Epithelial cell of proximal tubule (primary cell): ENCODE data around the gene NOP53. TPM values are rescaled to one million over a fixed set of nuclear protein-coding genes. Genes with fewer than 3 reads are reported as not detected.
"Not testable (repeated sequence)": the region's sequence is repeated elsewhere in the genome, so short reads cannot be mapped to it uniquely, and the experiment has no call there.

Experiments
- DNase-seq: peaks from one replicate; pipeline ENCODE4 v3.0.0-alpha.2; 2011; ENCODE audit warnings: low read depth
- H3K4me3 ChIP-seq: 2 replicates; pipeline ENCODE4 v1.5.1; 2011; ENCODE audit warnings: low read depth, mild to moderate bottlenecking, low read length
- total RNA-seq: library from RNA; depleted of rRNA; stranded (reverse); fragments of >200 nt; gene quantifications from 2 replicates; pipeline ENCODE4 v1.2.3, GENCODE V29; 2015
- TF ChIP-seq, protein P1 (sequence below): conservative IDR thresholded peaks from 2 replicates; pipeline ENCODE4 v1.5.1; 2012; ENCODE audit warnings: low read depth, mild to moderate bottlenecking, low read length

Gene NOP53
- total RNA-seq, 1 donor from 2014 or later: 247 TPM

DNA sequence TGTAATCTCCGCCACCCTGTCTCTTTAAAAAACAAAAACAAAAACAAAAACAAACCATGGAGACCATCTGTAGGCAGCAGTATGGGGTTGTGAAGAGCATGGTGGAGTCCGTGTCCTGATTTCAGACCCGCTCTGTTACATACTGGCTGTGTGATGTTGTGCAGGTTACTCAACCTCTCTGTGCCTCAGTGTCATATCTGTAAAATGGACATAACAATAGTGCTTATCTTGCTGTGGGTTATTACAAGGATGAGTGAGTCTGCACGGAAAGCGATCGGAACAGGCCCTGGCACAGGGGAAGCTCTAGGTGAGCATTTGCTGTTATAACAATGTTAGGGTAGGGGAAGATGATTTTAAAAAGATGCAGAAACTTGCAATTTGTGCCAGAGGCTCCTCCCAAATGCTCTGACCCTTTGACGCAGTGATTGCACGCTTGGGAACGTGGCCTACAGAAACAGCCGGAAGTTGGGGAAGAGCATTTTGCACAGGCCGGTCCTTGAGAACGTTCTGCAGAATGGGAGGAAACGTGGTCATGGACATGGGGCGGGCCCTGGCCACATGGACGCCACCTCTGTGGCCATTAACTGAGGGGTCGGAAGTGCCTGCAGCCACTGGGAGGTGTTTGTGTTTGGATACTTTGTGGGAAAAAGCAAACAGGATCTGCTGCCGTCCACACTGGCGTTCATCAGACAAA is 17.4 kb downstream of the NOP53 start:
- DNase-seq: no peak
- no peak overlapping the region for H3K4me3 ChIP-seq
- TF ChIP-seq, protein P1, sequence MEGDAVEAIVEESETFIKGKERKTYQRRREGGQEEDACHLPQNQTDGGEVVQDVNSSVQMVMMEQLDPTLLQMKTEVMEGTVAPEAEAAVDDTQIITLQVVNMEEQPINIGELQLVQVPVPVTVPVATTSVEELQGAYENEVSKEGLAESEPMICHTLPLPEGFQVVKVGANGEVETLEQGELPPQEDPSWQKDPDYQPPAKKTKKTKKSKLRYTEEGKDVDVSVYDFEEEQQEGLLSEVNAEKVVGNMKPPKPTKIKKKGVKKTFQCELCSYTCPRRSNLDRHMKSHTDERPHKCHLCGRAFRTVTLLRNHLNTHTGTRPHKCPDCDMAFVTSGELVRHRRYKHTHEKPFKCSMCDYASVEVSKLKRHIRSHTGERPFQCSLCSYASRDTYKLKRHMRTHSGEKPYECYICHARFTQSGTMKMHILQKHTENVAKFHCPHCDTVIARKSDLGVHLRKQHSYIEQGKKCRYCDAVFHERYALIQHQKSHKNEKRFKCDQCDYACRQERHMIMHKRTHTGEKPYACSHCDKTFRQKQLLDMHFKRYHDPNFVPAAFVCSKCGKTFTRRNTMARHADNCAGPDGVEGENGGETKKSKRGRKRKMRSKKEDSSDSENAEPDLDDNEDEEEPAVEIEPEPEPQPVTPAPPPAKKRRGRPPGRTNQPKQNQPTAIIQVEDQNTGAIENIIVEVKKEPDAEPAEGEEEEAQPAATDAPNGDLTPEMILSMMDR: no peak

DNA sequence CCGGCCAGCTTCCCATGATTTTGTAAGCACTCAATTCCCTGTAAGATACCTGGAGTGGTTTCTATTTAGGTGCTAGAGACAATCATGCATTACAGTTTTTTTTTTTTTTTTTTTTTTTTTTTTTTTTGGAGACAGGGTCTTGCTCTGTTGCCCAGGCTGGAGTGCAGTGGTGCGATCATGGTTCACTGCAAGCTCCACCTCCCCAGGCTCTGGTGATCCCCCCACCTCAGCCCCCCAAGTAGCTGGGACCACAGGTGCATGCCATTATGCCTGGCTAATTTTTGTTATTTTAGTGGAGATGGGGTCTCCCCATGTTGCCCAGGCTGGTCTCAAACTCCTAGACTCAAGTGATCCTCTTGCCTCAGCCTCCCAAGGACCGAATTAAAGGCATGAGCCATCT is 19.4 kb downstream of the NOP53 start:
- DNase-seq, H3K4me3 ChIP-seq: not testable (repeated sequence)

DNA sequence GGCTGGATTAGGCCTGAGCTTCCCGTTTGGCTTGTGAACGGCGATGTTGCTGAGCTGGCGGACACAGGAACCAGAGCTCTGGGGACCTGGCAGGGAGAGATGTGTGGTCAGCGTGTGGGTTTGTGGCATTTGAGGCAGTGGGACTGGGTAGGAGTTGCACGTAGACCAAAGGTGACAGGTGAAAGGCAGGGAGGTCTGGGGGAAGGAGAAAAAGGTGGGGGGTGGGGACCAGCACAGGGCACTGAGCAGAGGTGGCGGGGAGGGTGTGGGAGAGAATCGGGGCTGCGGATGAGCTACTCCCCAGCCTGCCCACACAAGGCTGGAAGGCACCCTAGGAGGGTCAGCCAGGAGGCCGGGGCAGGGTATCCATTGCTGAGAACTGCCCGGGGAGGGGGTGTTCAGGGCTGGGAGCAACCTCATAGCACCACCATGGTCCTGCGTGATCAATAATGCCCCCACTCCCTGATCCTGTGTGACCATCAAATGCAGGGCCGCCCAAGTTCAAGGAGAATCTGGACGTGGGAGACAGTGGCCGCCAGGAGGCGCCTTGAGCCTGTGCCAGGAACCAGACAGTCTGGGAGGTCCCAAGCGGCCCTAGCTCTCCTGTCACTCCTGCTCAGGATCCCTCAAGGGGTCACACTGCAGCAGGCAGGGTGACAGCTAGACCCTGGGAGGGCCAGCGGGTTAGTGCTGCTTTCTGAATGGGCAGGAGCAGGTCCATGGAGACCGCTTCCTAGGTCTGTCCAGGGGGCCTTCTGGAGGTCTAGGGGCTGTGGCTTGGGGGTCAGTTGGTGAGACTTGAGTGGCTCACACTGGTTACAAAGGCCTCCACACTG is 20.4 kb downstream of the NOP53 start:
- TF ChIP-seq, protein P1: peak; percentile 83
- DNase-seq: no peak
- no peak overlapping the region for H3K4me3 ChIP-seq

DNA sequence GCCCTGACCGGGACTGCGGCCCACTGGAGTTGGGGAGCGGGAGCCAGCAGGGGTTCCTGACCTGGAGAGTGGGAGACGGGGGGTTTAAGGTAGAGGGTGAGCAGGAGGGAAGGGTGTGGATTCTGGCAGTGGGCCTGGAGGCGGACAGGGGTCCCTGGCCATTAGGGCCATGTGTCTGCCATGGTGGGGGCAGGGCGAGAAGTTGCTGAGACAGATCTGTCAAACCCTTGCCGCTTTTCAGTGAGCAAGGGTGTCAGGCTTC is 20.9 kb downstream of the NOP53 start:
- no peak for DNase-seq
- TF ChIP-seq, protein P1: no peak
- no peak overlapping the region for H3K4me3 ChIP-seq

DNA sequence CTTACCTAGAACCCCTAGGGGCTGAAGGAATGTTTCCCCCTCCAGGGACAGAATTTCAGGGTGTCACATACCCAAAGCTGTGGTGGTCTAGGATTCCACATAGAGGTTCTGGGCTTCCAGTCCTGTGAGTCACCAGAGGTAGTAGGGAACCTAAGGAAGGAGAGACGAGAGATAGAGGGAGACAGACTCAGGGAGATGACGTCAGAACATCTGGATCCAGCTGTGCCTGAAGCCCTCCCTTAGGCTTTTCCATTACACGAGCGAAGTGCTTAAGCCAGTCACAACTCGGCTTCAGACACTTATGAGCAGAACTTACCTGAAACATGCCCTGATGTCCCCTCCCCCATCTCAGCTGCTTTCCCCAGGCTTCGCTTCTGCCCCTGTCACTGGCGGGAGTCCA is 21.3 kb downstream of the NOP53 start:
- DNase-seq: no peak
- TF ChIP-seq, protein P1: no peak
- no peak overlapping the region for H3K4me3 ChIP-seq

DNA sequence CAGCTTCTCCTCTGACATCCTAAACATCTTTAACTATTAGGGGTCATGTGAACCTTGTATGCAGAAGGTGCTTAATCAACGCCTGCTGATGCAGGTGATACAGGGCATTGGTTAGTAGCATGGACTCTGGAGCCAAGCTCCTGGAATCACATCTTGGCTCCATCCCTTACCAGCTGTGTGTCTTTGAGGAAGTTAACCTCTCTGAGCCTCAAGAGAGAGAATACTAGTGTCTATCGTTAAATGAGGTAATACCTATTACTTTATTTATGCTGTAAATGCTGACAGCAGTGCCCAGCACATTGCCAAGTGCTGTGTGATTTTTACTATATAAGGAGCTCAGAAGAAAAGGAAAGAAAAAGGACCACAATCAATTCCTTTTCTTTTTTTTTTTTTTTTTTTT is 22.0 kb downstream of the NOP53 start:
- no peak for DNase-seq
- TF ChIP-seq, protein P1: no peak

DNA sequence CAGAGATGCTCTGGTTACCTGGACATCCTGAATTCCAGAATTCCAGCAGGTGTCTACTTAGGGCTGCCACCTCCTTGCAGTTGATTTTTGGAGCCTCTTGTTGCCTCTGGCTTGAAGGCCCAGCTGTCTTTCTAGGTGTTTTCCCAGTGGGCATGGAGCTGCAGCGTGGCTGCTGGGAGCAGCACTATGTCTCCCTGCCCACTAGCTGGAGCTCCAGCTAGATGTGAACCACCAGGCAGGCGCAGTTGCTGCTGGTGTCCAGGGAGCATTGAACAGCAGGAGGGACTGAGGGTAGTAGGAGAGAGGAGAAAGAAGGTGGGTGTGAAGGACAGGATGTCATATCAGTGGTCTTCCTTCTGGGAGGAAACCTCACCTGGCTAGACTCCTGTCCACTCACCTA is 23.3 kb downstream of the NOP53 start:
- no peak overlapping the region for H3K4me3 ChIP-seq
- DNase-seq: no peak
- TF ChIP-seq, protein P1: no peak

More for the DNA sequence above, 22.0 kb downstream of the NOP53 start:
- H3K4me3 ChIP-seq: no peak overlapping the region
